GM19351 (cell line): Measurements from ENCODE around the gene CAMTA1.
"Not testable (repeated sequence)": the region's sequence is repeated elsewhere in the genome, so short reads cannot be mapped to it uniquely, and the experiment has no call there.

ENCODE experiments used
- ATAC-seq: cut with Tn5 transposase; IDR thresholded peaks from one replicate; pipeline ENCODE4 v1.9.1; 2021; ENCODE audit warnings: mild to moderate bottlenecking, moderate library complexity; ENCODE audit not compliant: unreplicated experiment

The CAMTA1 gene

DNA sequence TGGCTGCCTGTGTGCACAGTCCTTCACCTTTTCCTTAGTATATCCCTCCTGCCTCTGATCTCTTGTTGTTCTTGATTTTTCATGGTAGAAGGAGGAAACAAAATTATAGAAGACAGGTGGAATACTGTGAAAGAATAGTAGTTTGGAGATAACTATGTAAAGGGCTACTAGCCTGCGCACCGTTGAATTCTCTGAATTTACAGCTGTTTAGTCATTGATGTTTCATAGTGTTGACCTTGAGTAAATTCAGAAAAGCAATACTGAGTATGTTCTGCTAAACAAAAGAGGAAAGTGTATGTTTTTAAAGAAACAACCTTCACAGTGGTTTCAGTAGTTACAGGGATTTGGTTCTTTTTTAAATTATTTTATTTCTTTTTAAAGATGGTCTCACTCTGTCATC is 18.1 kb downstream of the CAMTA1 start:
- ATAC-seq: no peak

- ATAC-seq: no peak
These were observed 19.8 kb downstream of the CAMTA1 start for GRCh38 chr1:6805004-6805416.

DNA sequence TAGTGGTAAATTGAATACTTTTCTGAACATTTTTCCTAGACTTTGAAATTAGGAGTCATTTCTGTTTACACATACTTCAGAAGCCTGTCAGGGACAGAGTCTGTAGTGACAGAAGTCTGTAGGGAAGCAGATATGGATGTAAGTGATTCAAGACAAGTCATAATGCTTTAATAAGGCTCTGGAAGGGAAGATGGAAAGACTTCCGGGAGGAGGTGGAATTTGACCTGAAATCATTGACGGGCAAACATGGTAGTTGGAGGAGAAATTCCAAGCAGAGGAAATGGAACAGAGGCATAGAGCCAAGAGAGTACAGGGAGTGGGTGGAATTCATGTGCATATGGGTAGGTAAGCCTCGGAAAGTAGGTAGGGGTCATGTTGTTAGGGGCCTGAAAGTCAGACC is 22.5 kb downstream of the CAMTA1 start:
- no peak for ATAC-seq

GRCh38 chr1:6809461-6809860 is 24.2 kb downstream of the CAMTA1 start:
- ATAC-seq: no peak

DNA sequence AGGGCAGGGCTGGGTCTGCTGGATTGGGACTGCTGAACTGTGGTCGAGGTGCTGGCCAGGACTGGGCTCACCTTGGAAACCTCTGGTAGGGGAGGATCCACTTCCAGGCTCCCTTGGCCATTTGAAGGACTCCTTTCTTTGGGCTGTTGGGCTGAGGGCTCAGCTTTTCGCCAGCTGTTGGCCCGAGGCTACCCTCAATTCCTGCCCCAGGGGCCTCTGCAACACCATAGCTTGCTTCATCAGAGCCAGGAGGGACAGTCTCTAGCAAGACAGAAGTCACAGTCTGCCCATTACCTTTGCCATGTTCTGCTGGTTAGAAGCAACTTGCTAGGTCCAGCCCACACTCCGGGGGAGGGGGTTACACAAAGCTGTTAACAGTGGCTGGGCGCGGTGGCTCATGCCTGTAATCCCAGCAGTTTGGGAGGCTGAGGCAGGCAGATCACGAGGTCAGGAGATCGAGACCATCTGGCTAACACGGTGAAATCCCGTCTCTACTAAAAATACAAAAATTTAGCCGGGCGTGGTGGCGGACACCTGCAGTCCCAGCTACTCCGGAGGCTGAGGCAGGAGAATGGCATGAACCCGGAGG is 25.0 kb downstream of the CAMTA1 start:
- ATAC-seq: not testable (repeated sequence)

DNA sequence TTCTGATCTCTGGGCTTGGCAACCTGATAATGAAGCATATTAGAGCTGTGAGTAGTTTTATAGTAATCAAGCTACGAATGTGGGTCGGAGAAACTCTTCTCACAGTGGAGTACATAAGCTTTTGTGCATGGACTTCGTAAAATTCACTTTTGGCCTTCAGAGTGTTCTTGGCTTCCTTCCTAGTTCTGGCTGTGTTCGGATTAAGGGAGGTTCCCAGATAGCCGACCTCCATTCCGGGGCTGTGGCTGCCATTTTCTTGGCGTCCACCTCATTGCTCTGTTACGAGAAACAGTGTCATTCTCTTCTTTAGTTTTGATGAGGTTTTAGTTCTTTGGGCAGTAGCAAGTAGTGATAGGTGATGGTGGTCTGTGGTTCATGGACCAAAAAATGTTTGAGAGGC is 26.3 kb downstream of the CAMTA1 start:
- ATAC-seq: no peak

DNA sequence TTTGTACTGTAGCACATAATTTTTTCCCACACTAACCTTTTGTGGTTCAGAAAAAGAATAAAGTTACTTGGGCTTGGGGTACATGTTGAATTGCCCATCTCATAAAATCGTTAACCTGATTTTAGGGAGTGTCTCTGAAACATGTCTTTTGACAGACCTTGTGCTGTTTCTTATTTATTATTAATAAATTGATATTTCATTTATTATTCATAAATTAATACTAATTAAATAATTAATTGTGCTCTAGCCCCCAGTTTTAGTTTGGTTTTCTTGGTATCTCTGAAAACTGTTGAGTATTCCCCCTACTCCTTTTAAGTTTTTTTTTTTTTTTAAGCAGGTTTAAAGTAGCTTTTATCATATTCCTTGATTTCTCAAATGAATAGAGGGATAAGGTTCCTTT is 27.9 kb downstream of the CAMTA1 start:
- ATAC-seq: no peak

- no peak for ATAC-seq
These were observed 30.5 kb downstream of the CAMTA1 start for GRCh38 chr1:6815726-6816125.

DNA sequence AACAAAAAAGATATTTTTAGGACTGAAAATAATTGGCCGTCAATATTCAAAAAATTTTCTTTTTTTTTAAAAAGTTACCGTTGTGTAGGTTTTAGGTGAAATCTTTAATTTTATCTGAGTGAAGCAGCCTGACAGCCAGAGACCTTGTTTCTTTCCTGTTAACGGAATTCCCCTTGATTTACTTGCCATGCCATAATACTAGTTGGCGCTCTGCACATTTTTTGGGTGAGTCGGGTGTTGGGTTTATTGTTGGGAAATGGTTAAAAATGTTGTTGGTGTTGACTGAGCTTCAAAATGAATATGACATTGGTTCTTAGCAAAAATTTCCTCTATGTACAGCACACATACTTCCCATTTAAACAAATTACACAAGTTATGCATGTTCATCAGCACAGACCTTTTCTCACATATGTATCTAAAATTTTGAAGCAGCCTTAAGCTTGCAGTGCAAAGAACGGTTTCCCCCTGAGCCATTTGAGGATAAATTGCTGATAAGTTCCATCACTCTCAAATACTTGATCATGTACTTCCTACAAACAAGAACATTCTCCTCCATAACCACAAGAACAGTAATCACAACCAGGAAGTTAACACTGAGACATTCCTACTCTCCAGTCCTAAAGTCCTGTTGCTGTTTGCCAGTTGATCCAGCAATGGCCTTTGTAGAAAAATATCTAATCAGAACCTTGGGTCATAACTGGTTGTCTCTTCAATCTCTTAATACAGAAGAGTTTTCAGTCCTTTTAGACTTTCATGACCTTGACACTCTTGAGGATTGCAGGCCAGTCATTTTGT is 34.2 kb downstream of the CAMTA1 start:
- no peak for ATAC-seq

DNA sequence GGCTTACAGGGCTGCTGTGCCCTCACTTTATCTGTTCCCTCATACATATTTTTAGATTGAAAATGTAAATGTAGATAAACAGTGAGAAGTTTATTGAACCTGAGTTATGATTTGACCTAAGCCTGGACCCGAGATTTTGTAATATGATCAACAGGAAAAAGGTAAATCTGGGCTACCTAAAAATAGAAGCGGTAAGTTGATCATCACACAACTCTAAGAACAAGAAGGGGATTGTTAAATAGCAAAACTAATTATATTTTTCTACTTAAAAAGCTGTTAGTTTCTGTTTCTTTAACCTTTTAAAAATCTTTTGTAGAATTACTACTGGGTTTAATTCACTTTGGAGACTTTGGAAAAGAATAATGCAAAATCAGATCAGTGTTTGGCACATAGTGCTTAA is 35.6 kb downstream of the CAMTA1 start:
- ATAC-seq: no peak

GRCh38 chr1:6822530-6823359 is 37.5 kb downstream of the CAMTA1 start:
- ATAC-seq: peak; percentile 81

GRCh38 chr1:6823793-6824192 is 38.5 kb downstream of the CAMTA1 start:
- ATAC-seq: no peak

GRCh38 chr1:6824665-6825368 is 39.6 kb downstream of the CAMTA1 start:
- no peak for ATAC-seq

GRCh38 chr1:6825828-6826227 is 40.6 kb downstream of the CAMTA1 start:
- no peak for ATAC-seq

- no peak for ATAC-seq
These were observed 41.8 kb downstream of the CAMTA1 start for GRCh38 chr1:6827079-6827478.

DNA sequence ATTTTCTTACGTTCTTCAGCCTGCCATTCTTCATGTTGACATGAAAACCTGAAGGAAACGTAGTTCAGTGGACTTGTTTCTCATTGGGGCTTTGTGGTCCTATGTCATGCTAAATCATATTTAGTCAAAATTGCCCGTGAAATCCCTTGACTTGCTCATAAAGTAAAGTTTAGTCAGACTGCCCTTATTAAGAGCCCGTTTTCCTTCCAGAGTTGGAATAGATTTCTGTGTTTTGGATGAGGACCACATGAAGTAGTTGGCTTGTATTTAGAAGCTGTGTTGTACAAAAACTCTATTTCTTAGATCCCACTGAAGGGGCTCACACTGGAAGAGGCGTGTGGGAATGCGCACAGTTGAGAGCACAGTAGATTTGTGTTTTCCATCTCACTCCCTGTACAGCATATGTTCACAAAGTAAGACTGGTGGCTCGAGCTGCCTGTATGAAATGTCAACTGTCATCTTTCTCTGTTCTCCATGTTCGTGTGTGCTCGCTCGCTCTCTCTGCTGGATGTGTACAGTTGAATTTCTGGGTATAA is 42.4 kb downstream of the CAMTA1 start:
- no peak for ATAC-seq

GRCh38 chr1:6831366-6831765 is 46.1 kb downstream of the CAMTA1 start:
- no peak for ATAC-seq

- ATAC-seq: not testable (repeated sequence)
These were observed 46.8 kb downstream of the CAMTA1 start for GRCh38 chr1:6832006-6832405.

- no peak for ATAC-seq
These were observed 47.4 kb downstream of the CAMTA1 start for GRCh38 chr1:6832531-6833188.

GRCh38 chr1:6833804-6834203 is 48.5 kb downstream of the CAMTA1 start:
- no peak for ATAC-seq
